Endothelial cell of umbilical vein (primary cell): ENCODE data around the gene RBM17. TPM values are rescaled to one million over a fixed set of nuclear protein-coding genes. Genes with fewer than 3 reads are reported as not detected.
A peak's percentile ranks its signal among the peaks of the same experiment; 100 is the strongest.

Experiments
- BruUV-seq: library from RNA; stranded (reverse); fragments of 400-500 nt; replicated peaks from 2 replicates; lab custom pipeline; 2021; lab: Mats Ljungman, UMichigan
- CTCF ChIA-PET: fragments of 300-600, 350-600 bp; sonication (Branson Sonifier 250); formaldehyde crosslinking; loops from one replicate; lab custom pipeline; 2021; ENCODE audit warnings: antibody characterized with exemption, inconsistent platforms; lab: Charles Lee
- POLR2A ChIA-PET: fragments of 300-600, 350-600 bp; sonication (Branson Sonifier 250); formaldehyde crosslinking; loops from one replicate; lab custom pipeline; 2021; ENCODE audit warnings: antibody characterized with exemption, inconsistent platforms; lab: Charles Lee
- DNase-seq: peaks from one replicate; pipeline ENCODE4 v3.0.0-alpha.2; 2011; ENCODE audit warnings: low read depth, low spot score
- FAIRE-seq: peaks from 2 replicates; lab custom pipeline; 2011; peaks lifted over from hg19 to GRCh38; lab: Jason Lieb, UNC
- H2AFZ ChIP-seq: 2 replicates; pipeline ENCODE4 v1.6.0; 2012; ENCODE audit warnings: low read depth, low read length, control low read depth, inconsistent platforms
- H3K27ac ChIP-seq: 2 replicates; pipeline ENCODE4 v1.5.1; 2011; ENCODE audit warnings: low read depth, mild to moderate bottlenecking, control low read depth, low read length, moderate library complexity; ENCODE audit not compliant: insufficient read depth
- H3K27me3 ChIP-seq, 2 experiments: 2 replicates each; pipeline versions ENCODE4 v1.6.0 to v1.6.1; 2011; ENCODE audit warnings: low read length in 2 of 2, mixed read lengths in 1 of 2; ENCODE audit not compliant: control insufficient read depth in 2 of 2, insufficient read depth in 2 of 2
- H3K36me3 ChIP-seq, 2 experiments: 2 replicates in 1 of 2; 3 replicates in 1 of 2; pipeline ENCODE4 v1.5.1; 2011; ENCODE audit warnings: low read length in 2 of 2, mild to moderate bottlenecking in 1 of 2, moderate library complexity in 1 of 2; ENCODE audit not compliant: control insufficient read depth in 2 of 2, insufficient read depth in 2 of 2; ENCODE audit errors: extremely low read depth in 1 of 2
- H3K4me1 ChIP-seq: 3 replicates; pipeline ENCODE4 v1.5.1; 2011; ENCODE audit warnings: mild to moderate bottlenecking, low read length; ENCODE audit not compliant: control insufficient read depth, insufficient read depth; ENCODE audit errors: extremely low read depth
- H3K4me2 ChIP-seq: 2 replicates; pipeline ENCODE4 v1.6.1; 2011; ENCODE audit warnings: low read length, control low read depth, mixed read lengths; ENCODE audit not compliant: insufficient read depth
- H3K4me3 ChIP-seq, 3 experiments: fragments of 200-600 bp in 1 of 3; sonication (generic), shearing (Covaris generic) in 1 of 3; replicated peaks in 1 of 3; 2 replicates each; pipeline ENCODE4 v1.5.1; 2011 to 2016; ENCODE audit warnings: control low read depth in 3 of 3, low read length in 3 of 3, mild to moderate bottlenecking in 2 of 3, inconsistent platforms in 1 of 3, low read depth in 1 of 3, moderate library complexity in 1 of 3; ENCODE audit not compliant: insufficient read depth in 1 of 3
- H3K79me2 ChIP-seq: 2 replicates; pipeline ENCODE4 v1.6.0; 2012; ENCODE audit warnings: low read length, inconsistent platforms; ENCODE audit not compliant: control insufficient read depth, insufficient read depth
- H3K9ac ChIP-seq: replicated peaks from 2 replicates; pipeline ENCODE3; 2011; ENCODE audit warnings: low read length, control low read depth; ENCODE audit not compliant: insufficient read depth; ENCODE audit errors: extremely low read depth
- H3K9me1 ChIP-seq: replicated peaks from 3 replicates; pipeline ENCODE4 v1.6.0; 2011; ENCODE audit warnings: mild to moderate bottlenecking, low read length; ENCODE audit not compliant: control insufficient read depth, insufficient read depth; ENCODE audit errors: extremely low read depth
- H3K9me3 ChIP-seq: replicated peaks from 2 replicates; pipeline ENCODE4 v1.5.1; 2012; ENCODE audit warnings: low read length, inconsistent platforms; ENCODE audit not compliant: control insufficient read depth, insufficient read depth
- H4K20me1 ChIP-seq: replicated peaks from 2 replicates; pipeline ENCODE3; 2011; ENCODE audit warnings: mild to moderate bottlenecking, low read length; ENCODE audit not compliant: control insufficient read depth, insufficient read depth; ENCODE audit errors: extremely low read depth
- CTCF ChIP-seq, 2 donors: IDR thresholded peaks; 1 replicate in 1 of 2; 2 replicates in 1 of 2; pipeline ENCODE4 v1.5.1; 2011; ENCODE audit warnings: low read length in 2 of 2, mild to moderate bottlenecking in 2 of 2, moderate library complexity in 2 of 2, control low read depth in 1 of 2, inconsistent platforms in 1 of 2, low read depth in 1 of 2; ENCODE audit not compliant: insufficient read depth in 1 of 2; ENCODE audit errors: extremely low read depth in 1 of 2
- GATA2 ChIP-seq: IDR thresholded peaks from 2 replicates; pipeline ENCODE4 v1.7.0; 2011; ENCODE audit warnings: low read depth, mild to moderate bottlenecking, moderate library complexity, mixed read lengths, low read length; ENCODE audit not compliant: insufficient read length, insufficient read depth
- dilution Hi-C: fragments of 300-500 bp; cut with MboI; formaldehyde crosslinking; loops from one replicate; pipeline ENCODE4 v1.15.0; 2019; ENCODE audit warnings: low sequenced_read_pairs; ENCODE audit not compliant: extremely low pct_ligation_motif_present
- intact Hi-C: fragments of 100-400 bp; cut with micrococcal nuclease; formaldehyde crosslinking; loops from one replicate; pipeline ENCODE4 v1.10.0; 2022
- polyA plus RNA-seq, 4 experiments: library from polyadenylated mRNA; depleted of rRNA in 3 of 4; stranded (reverse) in 3 of 4; unstranded in 1 of 4; fragments of >200 nt; gene quantifications; 2 replicates each; pipeline versions ENCODE4 v1.2.1 to v1.2.3, GENCODE V29; 2011 to 2012; ENCODE audit warnings: missing spikeins in 1 of 4
- total RNA-seq: library from RNA; stranded (reverse); gene quantifications from 2 replicates; pipeline ENCODE4 v1.2.3, GENCODE V29; 2021

RBM17 gene
- total and polyA plus RNA-seq, 2 donors (not counting 3 experiments of a cell fraction or from before 2014, with no cell fraction given): 23.1 to 148 TPM

GRCh38 chr10:6083523-6084475 lies 5.0 kb upstream of the RBM17 start:
- CTCF ChIA-PET: interaction anchor here (0.6 to 2.5 kb wide), 6 partner anchors 70 to 326 kb away, joined by 3 to 19 read pairs (median 4); no protein-coding TSS in a partner anchor
- no peak for TF ChIP-seq CTCF (IDR thresholded peaks at IDR 0.05; ENCODE audit: extremely low read depth in 1 of 2, insufficient read depth in 1 of 2, low read depth in 1 of 2, low read length in 2 of 2)
- TF ChIP-seq GATA2: peak; percentile 81
- H3K4me3 ChIP-seq: no peak overlapping the region
- H3K4me1 ChIP-seq: peaks cover 22% of the 10 kb centered on the region
- intact Hi-C loops (loop anchor here (10.0 kb wide), 2 partner anchors 109 to 641 kb away; partner anchors contain the start of gene IL15RA), dilution Hi-C loops (loop anchor here (25.0 kb wide), 1 partner anchor 121 kb away; no protein-coding TSS in a partner anchor)
- no peak overlapping the region for H3K9ac ChIP-seq
- H3K27me3 ChIP-seq: no peaks in the 10 kb centered on the region
- no peaks in the 10 kb centered on the region for H3K79me2 ChIP-seq
- DNase-seq (peak; percentile 78), FAIRE-seq (peak; percentile 67)
- no TSS peak for BruUV-seq
- H3K4me2 ChIP-seq: peak overlapping the region; percentile 39
- H3K9me3 ChIP-seq: no peaks in the 10 kb centered on the region
- POLR2A ChIA-PET: no interaction called here
- no peaks in the 10 kb centered on the region for H4K20me1 ChIP-seq
- H3K9me1 ChIP-seq: no peaks in the 10 kb centered on the region
- H3K27ac ChIP-seq: no peak overlapping the region
- no peaks in the 10 kb centered on the region for H3K36me3 ChIP-seq
- H2AFZ ChIP-seq: peak overlapping the region; percentile 16
